ENCODE results near the gene ZMYND12.
"Not testable (repeated sequence)": the region's sequence is repeated elsewhere in the genome, so short reads cannot be mapped to it uniquely, and the experiment has no call there.

Gene ZMYND12, protein sequence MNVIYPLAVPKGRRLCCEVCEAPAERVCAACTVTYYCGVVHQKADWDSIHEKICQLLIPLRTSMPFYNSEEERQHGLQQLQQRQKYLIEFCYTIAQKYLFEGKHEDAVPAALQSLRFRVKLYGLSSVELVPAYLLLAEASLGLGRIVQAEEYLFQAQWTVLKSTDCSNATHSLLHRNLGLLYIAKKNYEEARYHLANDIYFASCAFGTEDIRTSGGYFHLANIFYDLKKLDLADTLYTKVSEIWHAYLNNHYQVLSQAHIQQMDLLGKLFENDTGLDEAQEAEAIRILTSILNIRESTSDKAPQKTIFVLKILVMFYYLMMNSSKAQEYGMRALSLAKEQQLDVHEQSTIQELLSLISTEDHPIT

DNA sequence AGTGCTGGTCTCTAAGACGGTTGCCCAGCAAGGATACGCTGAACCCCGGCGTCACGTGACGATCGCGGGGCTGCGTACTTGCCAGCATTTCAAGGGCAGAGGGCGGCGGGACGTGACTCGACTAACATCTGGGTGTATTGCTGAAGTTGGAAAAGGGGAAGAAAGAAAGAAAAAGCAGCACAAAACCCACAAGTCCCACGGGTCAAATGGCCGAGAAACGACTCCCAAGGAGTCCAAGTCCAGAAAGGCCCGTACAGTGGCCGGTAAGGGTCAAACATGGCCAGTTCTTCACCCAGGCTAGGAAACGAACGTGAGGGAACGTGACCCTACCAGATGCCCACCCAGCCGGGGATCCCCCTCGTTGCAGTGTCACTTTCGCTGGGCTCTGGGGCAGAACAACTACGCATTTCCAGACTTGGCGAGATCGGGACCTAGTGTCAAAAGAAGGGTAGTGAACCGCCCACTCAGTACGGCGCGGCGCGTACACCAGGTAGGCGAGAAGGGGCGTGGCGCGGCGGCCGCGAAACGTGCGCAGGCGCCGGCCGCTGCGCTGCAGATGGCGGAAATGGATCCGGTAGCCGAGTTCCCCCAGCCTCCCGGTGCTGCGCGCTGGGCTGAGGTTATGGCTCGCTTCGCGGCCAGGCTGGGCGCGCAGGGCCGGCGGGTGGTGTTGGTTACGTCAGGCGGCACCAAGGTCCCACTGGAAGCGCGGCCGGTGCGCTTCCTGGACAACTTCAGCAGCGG, at the start of gene ZMYND12, which contains the start of gene PPCS:
ZMYND12 (minus strand) TSS at position 13 of the 744 bp plus-strand sequence. CDS start 25 bp downstream, outside the sequence.
PPCS (plus strand) TSS at position 534 of the 744 bp plus-strand sequence; CDS start at position 557, 23 bp downstream.
- Histone ChIP-seq H3K4me1 (ENCODE audit: control insufficient read depth, insufficient read depth, low read length) (peaks cover 20% of the 10 kb centered on the region), H3K36me3 (ENCODE audit: control insufficient read depth, insufficient read depth, low read length) (no peaks in the 10 kb centered on the region), H3K27me3 (ENCODE audit: control insufficient read depth, insufficient read depth, low read length) (no peaks in the 10 kb centered on the region), H3K4me3 (ENCODE audit: low read length) (peak within 1 kb of the TSS; percentile 96), H3K9ac (ENCODE audit: low read length) (peak within 1 kb of the TSS; percentile 96), H3K9me3 (ENCODE audit: control insufficient read depth, low read length) (no peaks in the 10 kb centered on the region)

DNA sequence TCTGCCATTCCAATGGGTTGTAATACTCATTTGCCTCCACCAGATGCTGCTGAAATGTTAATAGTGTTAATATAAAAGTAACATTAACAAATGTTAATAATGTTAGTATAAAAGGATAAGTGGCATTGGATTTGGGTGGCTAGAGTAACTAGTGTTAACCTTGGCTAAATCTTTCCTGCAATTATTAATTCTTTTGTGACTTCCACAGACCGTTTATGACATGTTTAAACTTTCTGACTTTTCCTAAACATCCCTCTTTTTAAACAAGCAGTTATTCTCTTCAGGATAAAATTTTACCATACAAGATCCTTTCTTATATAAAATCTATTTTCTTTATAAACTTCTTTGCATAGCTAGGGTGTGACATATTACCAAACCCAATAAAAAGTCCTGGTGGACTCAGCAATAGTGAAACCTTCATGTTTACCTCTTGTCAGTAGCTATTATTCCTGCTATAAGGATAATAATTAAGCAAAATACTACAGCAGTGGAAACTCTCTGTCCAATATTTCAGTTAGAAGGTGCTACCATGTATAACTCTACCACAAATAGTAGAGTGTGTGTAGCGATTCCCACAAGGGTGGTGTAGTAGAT, 48.8 kb upstream of the ZMYND12 start:
- Histone ChIP-seq H3K9ac (ENCODE audit: low read length) (no peak overlapping the region), H3K9me3 (ENCODE audit: control insufficient read depth, low read length) (no peaks in the 10 kb centered on the region), H3K4me1 (ENCODE audit: control insufficient read depth, insufficient read depth, low read length) (no peaks in the 10 kb centered on the region), H3K36me3 (ENCODE audit: control insufficient read depth, insufficient read depth, low read length) (no peaks in the 10 kb centered on the region), H3K27me3 (ENCODE audit: control insufficient read depth, insufficient read depth, low read length) (no peaks in the 10 kb centered on the region), H3K4me3 (ENCODE audit: low read length) (no peak overlapping the region)

DNA sequence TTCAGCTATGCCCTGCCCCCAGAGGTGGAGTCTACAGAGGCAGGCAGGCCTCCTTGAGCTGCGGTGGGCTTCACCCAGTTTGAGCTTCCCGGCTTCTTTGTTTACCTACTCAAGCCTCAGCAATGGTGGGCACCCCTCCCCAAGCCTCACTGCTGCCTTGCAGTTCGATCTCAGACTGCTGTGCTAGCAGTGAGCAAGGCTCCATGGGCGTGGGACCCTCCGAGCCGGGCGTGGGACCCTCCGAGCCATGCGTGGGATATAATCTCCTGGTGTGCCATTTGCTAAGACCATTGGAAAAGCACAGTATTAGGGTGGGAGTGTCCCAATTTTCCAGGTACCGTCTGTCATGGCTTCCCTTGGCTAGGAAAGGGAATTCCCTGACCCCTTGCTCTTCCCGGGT, 46.2 kb upstream of the ZMYND12 start:
- not testable (repeated sequence) for H3K36me3 ChIP-seq (ENCODE audit: control insufficient read depth, insufficient read depth, low read length); H3K27me3 ChIP-seq (ENCODE audit: control insufficient read depth, insufficient read depth, low read length); H3K9ac ChIP-seq (ENCODE audit: low read length); H3K9me3 ChIP-seq (ENCODE audit: control insufficient read depth, low read length); H3K4me3 ChIP-seq (ENCODE audit: low read length); H3K4me1 ChIP-seq (ENCODE audit: control insufficient read depth, insufficient read depth, low read length)

DNA sequence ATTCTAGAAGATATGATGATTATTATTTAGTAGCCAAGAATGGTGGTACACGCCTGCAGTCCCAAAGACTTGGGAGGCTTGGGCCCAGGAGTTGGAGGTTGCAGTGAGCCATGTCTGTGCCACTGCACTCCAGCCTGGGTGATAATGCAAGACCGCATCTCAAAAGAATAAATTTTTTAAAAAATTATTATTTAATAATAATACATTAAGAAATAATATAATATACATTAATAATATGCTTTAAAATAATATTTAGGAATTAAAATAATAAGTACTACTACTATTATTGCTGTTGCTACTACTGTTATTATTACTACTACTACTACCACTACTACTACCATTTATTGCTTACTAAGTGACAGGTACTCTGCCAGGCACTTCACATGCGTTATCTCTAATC, 34.4 kb upstream of the ZMYND12 start:
- H3K9ac ChIP-seq (ENCODE audit: low read length), result no peak overlapping the region
- no peak overlapping the region for H3K4me3 ChIP-seq (ENCODE audit: low read length)
- no peaks in the 10 kb centered on the region for H3K27me3 ChIP-seq (ENCODE audit: control insufficient read depth, insufficient read depth, low read length)
- H3K36me3 ChIP-seq (ENCODE audit: control insufficient read depth, insufficient read depth, low read length), result no peaks in the 10 kb centered on the region
- H3K9me3 ChIP-seq (ENCODE audit: control insufficient read depth, low read length), result no peaks in the 10 kb centered on the region
- no peaks in the 10 kb centered on the region for H3K4me1 ChIP-seq (ENCODE audit: control insufficient read depth, insufficient read depth, low read length)

DNA sequence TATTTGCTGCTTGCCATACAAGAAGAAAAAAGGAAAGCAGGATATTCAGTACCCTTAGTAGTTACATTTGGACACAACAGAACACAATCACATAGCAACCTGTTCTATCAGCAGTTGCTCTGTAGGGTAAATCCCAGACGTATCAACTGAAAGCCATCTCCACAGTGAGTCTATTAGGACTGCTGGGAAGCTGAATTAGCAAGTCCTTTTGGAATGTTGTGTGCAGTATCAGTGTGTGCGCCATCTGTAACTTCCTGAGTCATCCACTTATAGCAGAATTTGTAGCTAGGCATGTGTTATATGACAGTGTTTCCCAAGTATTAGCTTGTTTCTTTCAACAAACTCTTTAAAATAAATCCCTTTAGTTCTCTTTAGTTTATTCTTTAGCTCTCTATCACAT, 28.6 kb upstream of the ZMYND12 start:
- no peaks in the 10 kb centered on the region for H3K9me3 ChIP-seq (ENCODE audit: control insufficient read depth, low read length)
- no peaks in the 10 kb centered on the region for H3K36me3 ChIP-seq (ENCODE audit: control insufficient read depth, insufficient read depth, low read length)
- no peak overlapping the region for H3K9ac ChIP-seq (ENCODE audit: low read length)
- H3K4me3 ChIP-seq (ENCODE audit: low read length), result no peak overlapping the region
- H3K27me3 ChIP-seq (ENCODE audit: control insufficient read depth, insufficient read depth, low read length), result no peaks in the 10 kb centered on the region
- no peaks in the 10 kb centered on the region for H3K4me1 ChIP-seq (ENCODE audit: control insufficient read depth, insufficient read depth, low read length)

DNA sequence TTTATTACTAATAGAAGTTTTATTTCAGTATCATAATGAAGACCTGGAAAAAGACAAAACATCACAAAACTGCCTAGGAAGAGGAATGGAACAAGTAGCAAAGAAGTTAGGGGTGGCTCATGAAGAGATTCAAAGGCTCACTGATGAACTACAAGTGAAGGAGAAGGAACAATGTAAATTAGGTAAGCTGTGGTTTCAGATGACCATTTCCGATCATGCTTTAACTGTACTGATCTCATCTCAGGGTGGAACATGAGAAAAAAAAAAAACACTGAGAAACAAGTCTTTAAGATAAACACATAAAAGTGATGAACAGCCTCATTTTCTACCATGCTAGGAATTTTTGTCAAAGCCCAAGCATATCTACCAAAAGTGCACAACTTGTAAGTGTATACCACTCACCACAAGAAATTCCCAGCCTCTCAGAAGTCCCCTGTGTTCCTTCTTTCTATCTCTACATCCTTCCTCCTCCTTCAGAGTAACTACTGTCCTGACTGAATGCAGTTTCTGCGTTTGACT, 26.9 kb upstream of the ZMYND12 start:
- Histone ChIP-seq H3K4me3 (ENCODE audit: low read length) (no peak overlapping the region), H3K27me3 (ENCODE audit: control insufficient read depth, insufficient read depth, low read length) (no peaks in the 10 kb centered on the region), H3K36me3 (ENCODE audit: control insufficient read depth, insufficient read depth, low read length) (no peaks in the 10 kb centered on the region), H3K4me1 (ENCODE audit: control insufficient read depth, insufficient read depth, low read length) (no peaks in the 10 kb centered on the region), H3K9me3 (ENCODE audit: control insufficient read depth, low read length) (no peaks in the 10 kb centered on the region), H3K9ac (ENCODE audit: low read length) (no peak overlapping the region)

DNA sequence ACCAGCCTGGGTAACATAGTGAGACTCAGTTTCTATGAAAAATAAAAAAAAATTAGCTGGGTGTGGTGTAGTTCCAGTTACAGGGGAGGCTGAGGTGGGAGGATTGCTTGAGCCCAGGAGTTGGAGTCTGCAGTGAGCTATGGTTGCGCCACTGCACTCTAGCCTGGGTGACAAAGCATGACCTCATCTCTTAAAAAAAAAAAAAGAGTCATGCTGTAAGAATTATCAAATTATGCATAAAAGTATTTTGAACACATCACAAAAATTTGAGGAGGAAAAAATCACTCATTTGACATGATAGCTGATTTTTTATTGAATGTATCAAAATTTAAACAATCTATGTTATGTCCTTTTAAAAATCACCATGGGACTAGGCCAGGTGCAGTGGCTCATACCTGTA, 25.1 kb upstream of the ZMYND12 start:
- H3K36me3 ChIP-seq (ENCODE audit: control insufficient read depth, insufficient read depth, low read length), result no peaks in the 10 kb centered on the region
- H3K27me3 ChIP-seq (ENCODE audit: control insufficient read depth, insufficient read depth, low read length), result no peaks in the 10 kb centered on the region
- H3K4me3 ChIP-seq (ENCODE audit: low read length), result no peak overlapping the region
- H3K9me3 ChIP-seq (ENCODE audit: control insufficient read depth, low read length), result no peaks in the 10 kb centered on the region
- H3K9ac ChIP-seq (ENCODE audit: low read length), result no peak overlapping the region
- no peaks in the 10 kb centered on the region for H3K4me1 ChIP-seq (ENCODE audit: control insufficient read depth, insufficient read depth, low read length)

DNA sequence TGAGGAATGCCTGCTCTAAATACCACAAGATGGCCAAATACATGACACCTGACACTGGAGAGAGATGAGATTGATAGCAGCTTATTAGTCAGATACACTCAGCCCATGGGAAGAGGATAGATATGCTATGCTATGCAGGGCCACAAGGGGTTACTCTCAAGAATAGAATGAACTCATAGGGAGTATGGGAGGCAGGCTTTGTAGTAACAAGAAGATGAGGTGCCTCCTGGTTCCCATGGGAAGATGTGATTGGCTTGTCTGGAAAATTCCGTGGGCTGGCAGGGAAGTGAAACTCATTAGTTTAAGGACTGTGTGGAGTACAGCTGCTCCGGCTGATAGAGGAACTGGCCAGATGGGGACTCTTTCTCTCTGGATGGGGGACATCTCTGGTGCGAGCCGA, 23.8 kb upstream of the ZMYND12 start:
- H3K9ac ChIP-seq (ENCODE audit: low read length), result no peak overlapping the region
- H3K4me1 ChIP-seq (ENCODE audit: control insufficient read depth, insufficient read depth, low read length), result no peaks in the 10 kb centered on the region
- no peaks in the 10 kb centered on the region for H3K27me3 ChIP-seq (ENCODE audit: control insufficient read depth, insufficient read depth, low read length)
- H3K9me3 ChIP-seq (ENCODE audit: control insufficient read depth, low read length), result no peaks in the 10 kb centered on the region
- no peak overlapping the region for H3K4me3 ChIP-seq (ENCODE audit: low read length)
- H3K36me3 ChIP-seq (ENCODE audit: control insufficient read depth, insufficient read depth, low read length), result no peaks in the 10 kb centered on the region

DNA sequence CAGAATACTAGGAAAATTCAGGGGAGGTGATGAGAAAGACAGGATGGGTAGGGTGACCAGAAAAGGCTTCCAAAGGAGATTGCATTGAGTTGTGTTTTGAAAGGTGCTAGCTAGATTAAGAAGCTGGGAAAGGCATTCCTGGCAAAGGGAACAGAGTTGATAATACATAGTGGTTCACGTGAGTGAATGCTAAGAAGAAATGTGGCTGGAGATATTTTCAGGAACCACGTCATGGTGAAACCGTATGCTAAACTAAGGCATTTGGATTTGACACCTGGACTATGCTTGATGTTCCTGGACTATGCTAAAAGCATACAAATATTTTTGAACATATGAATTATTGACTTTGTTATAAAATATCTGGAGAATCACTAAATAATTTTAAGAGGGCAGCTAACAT, 22.0 kb upstream of the ZMYND12 start:
- Histone ChIP-seq H3K9ac (ENCODE audit: low read length) (no peak overlapping the region), H3K4me3 (ENCODE audit: low read length) (no peak overlapping the region), H3K9me3 (ENCODE audit: control insufficient read depth, low read length) (no peaks in the 10 kb centered on the region)

DNA sequence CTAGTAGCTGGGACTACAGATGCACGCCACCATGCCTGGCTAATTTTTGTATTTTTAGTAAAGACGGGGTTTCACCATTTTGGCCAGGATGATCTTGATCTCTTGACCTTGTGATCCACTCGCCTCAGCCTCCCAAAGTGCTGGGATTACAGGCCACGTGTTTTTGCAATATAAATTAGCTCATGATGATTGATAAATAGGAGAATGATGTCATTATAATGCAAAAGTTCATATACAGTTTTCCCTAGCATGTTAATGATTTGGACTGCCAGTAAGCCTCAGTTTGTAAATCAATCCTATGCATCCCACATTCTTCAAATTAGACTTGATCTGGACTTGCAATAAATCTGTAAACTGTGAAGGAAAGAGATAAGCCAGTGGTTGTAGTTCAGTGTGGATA, 21.5 kb upstream of the ZMYND12 start:
- H3K9ac ChIP-seq (ENCODE audit: low read length); H3K36me3 ChIP-seq (ENCODE audit: control insufficient read depth, insufficient read depth, low read length); H3K4me3 ChIP-seq (ENCODE audit: low read length): not testable (repeated sequence)

More for the DNA sequence above, 22.0 kb upstream of the ZMYND12 start:
- H3K4me1 ChIP-seq (ENCODE audit: control insufficient read depth, insufficient read depth, low read length), result no peaks in the 10 kb centered on the region
- no peaks in the 10 kb centered on the region for H3K36me3 ChIP-seq (ENCODE audit: control insufficient read depth, insufficient read depth, low read length)
- no peaks in the 10 kb centered on the region for H3K27me3 ChIP-seq (ENCODE audit: control insufficient read depth, insufficient read depth, low read length)

DNA sequence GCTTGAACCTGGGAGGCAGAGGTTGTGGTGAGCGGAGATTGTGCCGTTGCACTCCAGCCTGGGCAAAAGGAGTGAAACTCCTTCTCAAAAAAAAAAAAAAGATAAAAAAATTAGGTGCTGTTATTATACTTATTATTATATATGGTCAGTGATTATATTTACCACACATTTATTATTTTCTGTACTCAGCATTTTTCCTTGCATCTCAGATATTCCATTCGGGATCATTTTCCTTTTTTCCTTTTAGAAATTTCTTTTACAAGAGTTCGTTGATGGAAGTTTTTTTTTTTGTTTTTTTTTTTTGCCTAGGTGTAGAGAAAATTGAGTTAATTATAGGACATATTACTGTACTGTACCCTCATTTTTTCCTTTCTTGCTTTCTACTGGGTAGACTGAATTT, 20.8 kb upstream of the ZMYND12 start:
- no peaks in the 10 kb centered on the region for H3K4me1 ChIP-seq (ENCODE audit: control insufficient read depth, insufficient read depth, low read length)
- H3K9me3 ChIP-seq (ENCODE audit: control insufficient read depth, low read length), result no peaks in the 10 kb centered on the region
- H3K36me3 ChIP-seq (ENCODE audit: control insufficient read depth, insufficient read depth, low read length), result no peaks in the 10 kb centered on the region
- H3K4me3 ChIP-seq (ENCODE audit: low read length), result no peak overlapping the region
- H3K27me3 ChIP-seq (ENCODE audit: control insufficient read depth, insufficient read depth, low read length), result no peaks in the 10 kb centered on the region
- no peak overlapping the region for H3K9ac ChIP-seq (ENCODE audit: low read length)

More for the DNA sequence above, 21.5 kb upstream of the ZMYND12 start:
- not testable (repeated sequence) for H3K4me1 ChIP-seq (ENCODE audit: control insufficient read depth, insufficient read depth, low read length); H3K9me3 ChIP-seq (ENCODE audit: control insufficient read depth, low read length); H3K27me3 ChIP-seq (ENCODE audit: control insufficient read depth, insufficient read depth, low read length)

DNA sequence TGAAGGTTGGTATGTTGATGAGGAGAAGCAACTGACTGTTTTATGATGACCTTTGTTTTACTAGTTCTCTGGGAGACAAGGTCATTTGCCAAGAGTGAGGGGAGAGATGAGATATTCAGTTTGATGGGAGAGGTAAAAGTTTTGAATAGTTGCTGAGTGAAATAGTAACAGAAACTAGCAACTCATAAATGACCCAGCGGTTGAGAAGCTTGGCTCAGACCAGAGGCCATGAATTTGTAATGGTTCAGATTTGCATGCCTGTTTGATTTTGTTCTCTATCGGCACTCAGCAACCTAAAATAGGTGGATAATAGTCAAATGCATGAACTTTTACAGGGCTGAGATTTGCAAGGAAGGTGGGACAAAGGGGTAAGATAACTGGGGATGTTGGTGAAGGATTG, 13.9 kb upstream of the ZMYND12 start:
- Histone ChIP-seq H3K4me1 (ENCODE audit: control insufficient read depth, insufficient read depth, low read length) (no peaks in the 10 kb centered on the region), H3K36me3 (ENCODE audit: control insufficient read depth, insufficient read depth, low read length) (no peaks in the 10 kb centered on the region), H3K9ac (ENCODE audit: low read length) (no peak overlapping the region), H3K4me3 (ENCODE audit: low read length) (no peak overlapping the region), H3K27me3 (ENCODE audit: control insufficient read depth, insufficient read depth, low read length) (no peaks in the 10 kb centered on the region), H3K9me3 (ENCODE audit: control insufficient read depth, low read length) (no peaks in the 10 kb centered on the region)

All from mucosa of stomach (tissue), 1 donor.